ENCODE data around the gene SLTM. TPM values are rescaled to one million over a fixed set of nuclear protein-coding genes. Genes with fewer than 3 reads are reported as not detected.
A peak's percentile ranks its signal among the peaks of the same experiment; 100 is the strongest.
"Not testable (repeated sequence)": the region's sequence is repeated elsewhere in the genome, so short reads cannot be mapped to it uniquely, and the experiment has no call there.

Gene SLTM
- total RNA-seq, 1 donor from 2014 or later, result 93.0 TPM

DNA sequence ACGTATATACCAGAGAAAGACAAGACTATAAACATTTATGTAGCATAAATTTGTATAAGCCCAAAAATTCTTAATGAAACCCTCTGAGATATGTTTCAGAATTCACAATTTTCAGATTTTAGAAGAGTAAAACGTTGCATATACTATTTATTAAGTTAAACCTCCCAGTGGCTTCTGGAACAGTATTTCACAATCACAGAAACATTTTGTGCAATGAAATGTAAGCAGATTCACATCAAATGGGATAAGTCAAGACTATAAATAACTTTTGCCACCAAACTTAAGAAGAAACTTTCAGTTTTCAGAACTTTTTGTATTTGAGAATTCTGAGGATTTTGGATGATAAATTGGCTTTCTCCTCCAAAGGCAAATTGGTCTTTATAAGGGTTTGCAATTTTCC lies 9.2 kb downstream of the SLTM start:
- TF ChIP-seq, protein P1, sequence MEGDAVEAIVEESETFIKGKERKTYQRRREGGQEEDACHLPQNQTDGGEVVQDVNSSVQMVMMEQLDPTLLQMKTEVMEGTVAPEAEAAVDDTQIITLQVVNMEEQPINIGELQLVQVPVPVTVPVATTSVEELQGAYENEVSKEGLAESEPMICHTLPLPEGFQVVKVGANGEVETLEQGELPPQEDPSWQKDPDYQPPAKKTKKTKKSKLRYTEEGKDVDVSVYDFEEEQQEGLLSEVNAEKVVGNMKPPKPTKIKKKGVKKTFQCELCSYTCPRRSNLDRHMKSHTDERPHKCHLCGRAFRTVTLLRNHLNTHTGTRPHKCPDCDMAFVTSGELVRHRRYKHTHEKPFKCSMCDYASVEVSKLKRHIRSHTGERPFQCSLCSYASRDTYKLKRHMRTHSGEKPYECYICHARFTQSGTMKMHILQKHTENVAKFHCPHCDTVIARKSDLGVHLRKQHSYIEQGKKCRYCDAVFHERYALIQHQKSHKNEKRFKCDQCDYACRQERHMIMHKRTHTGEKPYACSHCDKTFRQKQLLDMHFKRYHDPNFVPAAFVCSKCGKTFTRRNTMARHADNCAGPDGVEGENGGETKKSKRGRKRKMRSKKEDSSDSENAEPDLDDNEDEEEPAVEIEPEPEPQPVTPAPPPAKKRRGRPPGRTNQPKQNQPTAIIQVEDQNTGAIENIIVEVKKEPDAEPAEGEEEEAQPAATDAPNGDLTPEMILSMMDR (IDR thresholded peaks at IDR 0.05), result no peak

GRCh38 chr15:58923696-58924300 lies 9.7 kb downstream of the SLTM start:
- H3K4me3 ChIP-seq, result no peak overlapping the region
- DNase-seq, result no peak
- intact Hi-C loops (cut with DNase I), result no loop called here
- peaks cover 33% of the 10 kb centered on the region for H3K4me1 ChIP-seq
- TF ChIP-seq, protein P1 (IDR thresholded peaks at IDR 0.05), result no peak
- H3K36me3 ChIP-seq, result peaks cover 64% of the 10 kb centered on the region
- H3K9me3 ChIP-seq, result no peaks in the 10 kb centered on the region
- H3K27me3 ChIP-seq (ENCODE audit: low read depth), result no peaks in the 10 kb centered on the region
- no peak for ATAC-seq
- peak overlapping the region; percentile 11 for H3K27ac ChIP-seq

More for the DNA sequence above, 9.2 kb downstream of the SLTM start:
- Histone ChIP-seq H3K27me3 (ENCODE audit: low read depth) (no peaks in the 10 kb centered on the region), H3K4me3 (no peak overlapping the region), H3K36me3 (peaks cover 64% of the 10 kb centered on the region), H3K27ac (no peak overlapping the region), H3K9me3 (no peaks in the 10 kb centered on the region), H3K4me1 (peaks cover 28% of the 10 kb centered on the region)
- ATAC-seq, result no peak
- DNase-seq, result no peak
- intact Hi-C loops (cut with DNase I), result no loop called here

- DNase-seq (no peak), ATAC-seq (no peak)
- intact Hi-C loops (cut with DNase I), result no loop called here
- no peaks in the 10 kb centered on the region for H3K27me3 ChIP-seq (ENCODE audit: low read depth)
- TF ChIP-seq, protein P1 (IDR thresholded peaks at IDR 0.05), result no peak
- H3K36me3 ChIP-seq, result peaks cover 60% of the 10 kb centered on the region
- no peaks in the 10 kb centered on the region for H3K9me3 ChIP-seq
- H3K27ac ChIP-seq, result peak overlapping the region; percentile 11
- peaks cover 37% of the 10 kb centered on the region for H3K4me1 ChIP-seq
- H3K4me3 ChIP-seq, result no peak overlapping the region
These were observed 10.2 kb downstream of the SLTM start for GRCh38 chr15:58923284-58923683.

- DNase-seq (no peak), ATAC-seq (no peak)
- no peak overlapping the region for H3K27ac ChIP-seq
- no peak overlapping the region for H3K4me3 ChIP-seq
- H3K36me3 ChIP-seq, result peaks cover 50% of the 10 kb centered on the region
- TF ChIP-seq, protein P1 (IDR thresholded peaks at IDR 0.05), result no peak
- intact Hi-C loops (cut with DNase I), result no loop called here
- H3K9me3 ChIP-seq, result no peaks in the 10 kb centered on the region
- peaks cover 52% of the 10 kb centered on the region for H3K4me1 ChIP-seq
- H3K27me3 ChIP-seq (ENCODE audit: low read depth), result no peaks in the 10 kb centered on the region
These were observed 12.2 kb downstream of the SLTM start for GRCh38 chr15:58921267-58921790.

GRCh38 chr15:58920447-58920846 lies 13.0 kb downstream of the SLTM start:
- DNase-seq; H3K9me3 ChIP-seq; H3K4me3 ChIP-seq; intact Hi-C loops (cut with DNase I); ATAC-seq; H3K27ac ChIP-seq; H3K27me3 ChIP-seq (ENCODE audit: low read depth): not testable (repeated sequence)
- H3K4me1 ChIP-seq, result peaks cover 47% of the 10 kb centered on the region
- H3K36me3 ChIP-seq, result peaks cover 50% of the 10 kb centered on the region

DNA sequence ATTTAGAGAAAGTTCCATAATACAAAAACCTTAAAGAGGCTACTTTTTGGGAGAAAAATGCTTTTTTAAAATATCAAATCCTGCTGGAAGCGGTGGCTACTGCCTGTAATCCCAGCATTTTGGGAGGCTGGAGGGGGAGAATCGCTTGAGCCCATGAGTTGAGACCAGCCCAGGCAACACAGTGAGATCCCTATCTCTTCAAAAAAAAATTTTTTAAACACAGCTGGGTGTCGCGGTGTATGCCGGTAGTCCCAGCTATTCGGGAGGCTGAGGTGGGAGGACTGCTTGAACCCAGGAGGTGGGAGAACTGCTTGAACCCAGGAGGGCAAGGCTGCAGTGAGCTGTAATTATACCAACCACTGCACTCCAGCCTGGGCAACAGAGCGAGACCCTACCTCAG lies 14.2 kb downstream of the SLTM start:
- TF ChIP-seq, protein P1 (IDR thresholded peaks at IDR 0.05), result no peak
- peaks cover 35% of the 10 kb centered on the region for H3K4me1 ChIP-seq
- peaks cover 59% of the 10 kb centered on the region for H3K36me3 ChIP-seq
- H3K27ac ChIP-seq, result no peak overlapping the region
- no peak for DNase-seq
- no peaks in the 10 kb centered on the region for H3K27me3 ChIP-seq (ENCODE audit: low read depth)
- intact Hi-C loops (cut with DNase I), result no loop called here
- H3K9me3 ChIP-seq, result no peaks in the 10 kb centered on the region
- H3K4me3 ChIP-seq, result no peak overlapping the region
- ATAC-seq, result no peak
